Measurements from ENCODE around the gene B4GALT1.
A peak's percentile ranks its signal among the peaks of the same experiment; 100 is the strongest.

B4GALT1 gene

GRCh38 chr9:33190021-33190705 lies 23.0 kb upstream of the B4GALT1 start:
- no peak overlapping the region for H3K4me3 ChIP-seq (ENCODE audit: control insufficient read depth, low read depth, low read length)
- DNase-seq (ENCODE audit: low read depth), result no peak
- no peak for TF ChIP-seq CTCF (conservative IDR thresholded peaks at IDR 0.05; ENCODE audit: control insufficient read depth, insufficient read depth, low read depth, low read length)

DNA sequence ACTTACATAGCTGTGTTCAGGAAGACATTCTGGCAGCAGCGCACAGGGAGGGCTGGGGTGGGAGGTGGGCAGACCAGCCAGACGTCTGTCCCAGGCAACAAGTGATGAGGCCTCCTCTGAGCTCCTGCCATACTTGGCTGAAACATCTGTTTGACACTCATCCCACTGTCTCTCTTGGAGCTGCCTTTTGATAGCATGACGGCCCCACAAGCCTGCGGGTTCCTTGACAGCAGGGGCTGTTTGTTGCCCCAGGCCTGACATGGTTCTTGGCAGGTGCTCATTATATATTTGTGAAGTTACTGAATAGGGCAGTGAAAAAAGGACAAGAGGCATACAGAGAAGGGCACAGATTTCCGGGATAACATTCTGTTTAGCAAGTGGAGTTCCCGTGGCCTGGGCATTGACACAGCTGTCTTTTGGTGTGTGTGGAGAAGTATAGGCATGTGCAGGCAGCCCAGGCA lies 22.2 kb upstream of the B4GALT1 start:
- DNase-seq (ENCODE audit: low read depth), result no peak
- TF ChIP-seq CTCF (conservative IDR thresholded peaks at IDR 0.05; ENCODE audit: control insufficient read depth, insufficient read depth, low read depth, low read length), result no peak
- no peak overlapping the region for H3K4me3 ChIP-seq (ENCODE audit: control insufficient read depth, low read depth, low read length)

- no peak overlapping the region for H3K4me3 ChIP-seq (ENCODE audit: control insufficient read depth, low read depth, low read length)
- no peak for DNase-seq (ENCODE audit: low read depth)
- TF ChIP-seq CTCF (conservative IDR thresholded peaks at IDR 0.05; ENCODE audit: control insufficient read depth, insufficient read depth, low read depth, low read length), result no peak
These were observed 21.6 kb upstream of the B4GALT1 start for GRCh38 chr9:33188711-33189110.

- no peak for TF ChIP-seq CTCF (conservative IDR thresholded peaks at IDR 0.05; ENCODE audit: control insufficient read depth, insufficient read depth, low read depth, low read length)
- peak; percentile 85 for DNase-seq (ENCODE audit: low read depth)
- no peak overlapping the region for H3K4me3 ChIP-seq (ENCODE audit: control insufficient read depth, low read depth, low read length)
These were observed 20.5 kb upstream of the B4GALT1 start for GRCh38 chr9:33187519-33188218.

DNA sequence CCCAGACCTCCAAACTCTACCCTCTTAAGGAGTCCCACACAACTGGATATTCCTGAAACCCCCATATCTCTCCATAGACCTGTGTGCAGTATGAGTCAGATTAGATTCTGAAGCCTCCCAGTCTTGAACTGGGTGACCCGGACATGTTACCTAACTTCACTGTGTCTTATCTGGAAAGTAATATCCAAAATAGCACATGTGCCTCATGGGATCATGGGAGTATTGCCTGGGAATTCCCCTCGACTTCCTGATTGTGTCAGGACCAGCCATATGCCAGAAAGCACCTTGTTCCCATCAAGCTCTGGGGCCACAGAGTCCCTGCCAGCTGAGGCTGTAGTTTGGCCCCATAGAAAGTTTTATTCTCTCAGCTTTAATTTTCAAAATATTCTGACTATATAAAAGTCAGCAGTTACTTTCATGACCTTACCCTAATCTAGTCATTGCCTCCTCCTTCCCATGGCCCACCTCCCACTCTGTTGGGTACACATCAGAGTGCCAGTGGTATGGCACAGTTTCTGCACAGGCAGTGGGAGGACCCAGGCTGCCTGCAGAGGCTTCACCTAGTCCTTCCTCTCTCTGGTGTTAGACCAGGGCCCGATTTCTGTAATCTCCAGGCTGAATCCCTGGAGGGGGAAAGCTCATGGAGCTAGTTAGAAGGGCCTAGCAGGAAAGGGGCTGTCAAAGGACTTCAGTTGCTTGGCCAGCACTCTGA lies 19.5 kb upstream of the B4GALT1 start:
- TF ChIP-seq CTCF (conservative IDR thresholded peaks at IDR 0.05; ENCODE audit: control insufficient read depth, insufficient read depth, low read depth, low read length), result no peak
- H3K4me3 ChIP-seq (ENCODE audit: control insufficient read depth, low read depth, low read length), result no peak overlapping the region
- DNase-seq (ENCODE audit: low read depth), result no peak

DNA sequence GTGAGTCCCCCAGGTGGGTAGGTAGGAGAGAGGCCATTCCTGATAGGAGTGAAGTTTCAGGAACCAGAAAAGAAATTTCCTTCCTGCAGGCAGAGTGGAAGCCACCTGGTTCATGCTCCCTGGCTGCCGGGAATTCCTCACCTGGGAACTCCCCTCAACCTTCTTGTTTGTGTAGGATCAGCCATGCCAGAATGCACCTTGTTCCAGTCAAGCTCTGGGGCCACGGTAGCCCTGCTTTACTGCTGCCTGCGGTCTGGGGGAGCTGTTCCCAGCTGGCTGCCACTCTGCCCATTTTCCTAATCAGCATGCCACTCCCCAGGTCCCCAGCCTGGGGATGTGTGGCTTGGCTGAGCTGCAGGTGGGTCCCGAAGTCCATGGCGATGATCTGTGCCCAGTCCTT lies 18.7 kb upstream of the B4GALT1 start:
- no peak overlapping the region for H3K4me3 ChIP-seq (ENCODE audit: control insufficient read depth, low read depth, low read length)
- no peak for TF ChIP-seq CTCF (conservative IDR thresholded peaks at IDR 0.05; ENCODE audit: control insufficient read depth, insufficient read depth, low read depth, low read length)
- no peak for DNase-seq (ENCODE audit: low read depth)
